GM19463 (cell line): ENCODE measurements around the gene RNF8.
"Not testable (repeated sequence)": the region's sequence is repeated elsewhere in the genome, so short reads cannot be mapped to it uniquely, and the experiment has no call there.

Experiments used
- ATAC-seq: cut with Tn5 transposase; IDR thresholded peaks from one replicate; pipeline ENCODE4 v1.9.1; 2021; ENCODE audit warnings: mild to moderate bottlenecking, moderate library complexity; ENCODE audit not compliant: unreplicated experiment

Gene RNF8

GRCh38 chr6:37442416-37443215 is 88.8 kb downstream of the RNF8 start:
- no peak for ATAC-seq

GRCh38 chr6:37443216-37443542 is 89.4 kb downstream of the RNF8 start:
- ATAC-seq: not testable (repeated sequence)
